ENCODE results near the gene SELENON.

DNA sequence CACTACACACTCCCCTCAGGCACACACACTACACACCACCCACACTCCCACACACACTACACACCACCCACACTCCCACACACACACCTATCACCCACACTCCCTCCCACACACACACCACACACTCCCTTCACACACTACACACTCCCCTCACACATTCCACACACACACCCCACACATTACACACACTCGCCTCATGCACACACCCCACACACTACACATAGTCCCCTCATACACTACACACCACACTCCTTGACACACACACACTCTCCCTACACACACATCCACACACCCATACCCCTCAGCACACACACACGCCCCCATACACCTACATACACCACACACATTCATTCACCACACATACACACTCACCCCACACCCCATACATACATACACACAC, 31.0 kb upstream of the SELENON start:
- TF ChIP-seq YY1 (IDR thresholded peaks at IDR 0.05; ENCODE audit: insufficient read depth, insufficient read length) (no peak), ZNF274 (IDR thresholded peaks at IDR 0.05; ENCODE audit: low read depth, low read length) (no peak)
